HG03196 (cell line): ENCODE data around the gene FBN2.
"Not testable (repeated sequence)": the region's sequence is repeated elsewhere in the genome, so short reads cannot be mapped to it uniquely, and the experiment has no call there.

Experiments used
- ATAC-seq: cut with Tn5 transposase; IDR thresholded peaks from one replicate; pipeline ENCODE4 v1.9.1; 2021; ENCODE audit not compliant: unreplicated experiment

Gene FBN2

DNA sequence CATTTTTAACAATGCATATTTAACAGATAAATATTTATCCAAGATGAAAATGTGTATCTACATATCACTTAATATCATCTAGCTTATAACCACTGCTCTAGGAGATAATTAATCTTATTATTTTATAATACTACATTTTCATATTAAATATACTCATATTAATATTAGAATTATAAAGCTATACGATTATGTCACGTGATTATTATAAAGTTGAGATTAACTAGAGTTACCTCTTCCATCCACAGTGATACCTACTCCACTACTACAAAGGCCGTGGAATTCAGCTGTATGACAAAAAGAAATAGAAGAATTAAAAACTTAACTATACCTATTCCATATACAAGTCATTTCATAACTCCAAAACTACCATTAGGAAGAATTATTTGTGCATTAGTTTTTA lies 171.9 kb downstream of the FBN2 start:
- no peak for ATAC-seq

GRCh38 chr5:128362370-128362769 lies 175.7 kb downstream of the FBN2 start:
- no peak for ATAC-seq

DNA sequence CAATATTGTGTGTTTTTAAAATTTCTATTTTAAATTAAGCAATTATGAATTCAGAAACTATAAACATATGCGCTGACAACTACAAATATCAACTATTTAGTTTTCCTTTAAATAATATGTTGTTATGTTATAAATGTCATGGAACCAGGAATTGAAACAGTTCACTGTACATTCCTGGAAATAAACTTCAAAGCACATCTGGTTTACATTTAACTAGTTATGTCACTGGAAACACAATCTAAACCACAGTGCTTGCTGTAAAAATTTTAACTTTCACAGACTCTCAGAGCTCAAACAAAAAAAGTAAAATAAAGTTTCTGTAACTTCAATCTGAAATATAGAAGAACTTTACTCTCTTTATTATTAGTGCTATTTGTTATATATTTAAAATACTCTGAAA lies 179.2 kb downstream of the FBN2 start:
- no peak for ATAC-seq

DNA sequence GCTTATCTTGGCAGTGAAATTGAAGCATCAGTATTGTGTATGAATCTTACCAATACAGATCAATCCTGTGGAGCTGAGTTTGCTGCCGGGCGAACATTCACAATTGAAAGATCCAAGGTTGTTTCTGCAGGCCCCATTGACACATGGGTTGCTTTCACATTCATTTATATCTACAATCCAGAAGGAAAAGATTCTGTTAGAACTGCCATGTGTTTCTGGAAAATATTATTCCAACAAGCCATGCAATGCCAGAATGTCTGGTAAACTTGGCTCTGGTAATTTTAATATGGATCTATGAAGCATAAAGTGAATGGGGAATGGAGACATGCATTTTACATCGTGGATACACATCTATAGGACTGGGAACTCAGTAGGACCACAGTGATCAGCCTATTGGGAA lies 180.8 kb downstream of the FBN2 start:
- ATAC-seq = no peak

DNA sequence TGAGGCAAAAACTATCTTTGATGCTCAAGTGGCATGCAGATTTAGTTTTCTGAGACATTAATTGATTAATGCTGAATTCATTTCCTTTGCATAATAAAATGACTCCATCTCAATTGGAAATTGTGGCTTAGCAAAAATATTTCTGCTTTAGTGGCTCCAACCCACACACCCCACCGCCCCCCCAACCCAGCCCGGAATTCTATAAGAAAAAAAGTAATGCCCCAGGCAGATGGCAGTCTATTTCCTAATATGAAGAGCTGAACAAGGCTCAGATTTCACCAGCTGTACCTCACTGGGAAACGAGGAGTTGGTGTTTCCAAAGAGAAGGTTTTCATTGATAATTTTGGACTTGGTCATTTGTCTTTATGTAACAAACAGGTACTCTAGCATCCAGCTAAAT lies 182.1 kb downstream of the FBN2 start:
- no peak for ATAC-seq

- no peak for ATAC-seq
These were observed 184.5 kb downstream of the FBN2 start for GRCh38 chr5:128353441-128354107.

DNA sequence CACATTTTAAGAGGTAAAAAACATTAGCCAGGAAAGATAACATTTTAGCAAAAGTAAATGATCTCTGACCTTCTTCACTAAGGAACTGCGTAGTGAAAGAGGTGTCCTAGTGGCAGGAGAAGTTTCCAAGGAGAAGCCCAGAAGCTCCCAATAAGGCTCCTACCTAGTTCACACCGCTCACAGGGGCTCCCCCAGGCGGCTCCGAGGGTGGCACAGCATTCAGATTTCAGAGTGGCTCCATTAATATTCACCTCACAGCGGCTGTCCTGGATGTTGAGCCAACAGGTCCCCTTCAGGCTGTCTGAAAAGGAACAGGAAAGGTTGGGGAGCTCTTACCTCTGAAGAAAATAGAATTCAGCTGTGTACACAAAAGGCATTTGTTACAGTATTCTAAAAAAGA lies 187.3 kb downstream of the FBN2 start:
- ATAC-seq = no peak

DNA sequence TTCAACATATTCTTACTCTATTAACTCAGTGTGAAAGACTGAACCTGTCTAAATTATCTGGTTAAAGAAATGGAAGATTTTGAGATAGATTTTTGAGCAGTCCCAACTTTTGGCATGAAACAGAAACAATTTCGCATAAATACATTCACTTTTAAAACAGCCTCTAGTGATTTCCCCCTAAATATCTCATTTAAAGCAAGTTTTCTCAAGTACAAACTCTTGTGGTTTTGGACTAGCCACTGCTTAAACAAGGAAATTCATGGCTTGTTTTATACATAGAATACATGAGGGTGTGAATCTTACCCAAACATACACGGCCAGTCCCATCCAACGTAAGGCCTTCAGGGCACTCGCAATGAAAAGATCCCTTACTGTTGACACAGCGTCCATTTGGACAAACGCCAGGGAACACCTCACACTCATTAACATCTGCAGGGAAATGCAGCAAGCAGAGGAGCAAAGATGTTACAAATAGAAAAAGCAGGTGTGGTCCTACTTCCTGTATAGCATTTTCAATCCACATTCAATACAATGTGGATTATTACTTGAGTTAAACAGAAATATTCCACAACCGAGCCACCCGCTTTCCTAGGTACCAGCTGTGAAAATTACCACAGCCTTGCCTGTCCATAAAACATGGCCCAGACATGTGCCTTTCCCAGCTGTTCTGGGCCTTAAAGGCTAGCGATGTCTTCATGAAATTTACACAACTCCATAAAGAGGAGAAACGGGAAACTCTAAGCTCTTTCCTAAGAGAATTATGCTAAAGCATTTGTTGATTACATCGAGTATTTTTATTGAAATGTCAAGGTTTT lies 188.8 kb downstream of the FBN2 start:
- ATAC-seq = no peak

DNA sequence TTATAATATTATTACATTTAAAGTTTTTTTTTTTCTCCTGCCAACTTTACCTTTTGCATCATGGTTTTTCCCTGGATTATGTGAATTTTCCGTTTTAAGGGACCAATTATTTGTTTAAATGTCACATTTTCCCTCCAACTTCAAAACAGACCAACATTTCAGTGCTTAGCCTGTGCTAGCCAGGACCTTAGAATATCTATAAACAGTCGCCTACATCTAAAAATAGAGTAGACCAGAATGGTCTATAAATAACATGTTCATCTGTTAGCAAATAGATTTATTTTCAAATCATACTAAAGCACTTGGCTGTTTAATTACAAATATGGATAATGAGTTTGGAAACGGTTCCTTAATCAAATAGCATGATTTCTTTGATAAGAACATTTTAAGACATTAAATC lies 192.0 kb downstream of the FBN2 start:
- ATAC-seq = no peak

GRCh38 chr5:128345247-128345646 lies 192.8 kb downstream of the FBN2 start:
- ATAC-seq = no peak

GRCh38 chr5:128343168-128343567 lies 194.9 kb downstream of the FBN2 start:
- ATAC-seq = no peak

- no peak for ATAC-seq
These were observed 197.0 kb downstream of the FBN2 start for GRCh38 chr5:128341056-128341455.

- ATAC-seq = no peak
These were observed 197.4 kb downstream of the FBN2 start for GRCh38 chr5:128340648-128341047.

- no peak for ATAC-seq
These were observed 198.5 kb downstream of the FBN2 start for GRCh38 chr5:128339585-128339984.

DNA sequence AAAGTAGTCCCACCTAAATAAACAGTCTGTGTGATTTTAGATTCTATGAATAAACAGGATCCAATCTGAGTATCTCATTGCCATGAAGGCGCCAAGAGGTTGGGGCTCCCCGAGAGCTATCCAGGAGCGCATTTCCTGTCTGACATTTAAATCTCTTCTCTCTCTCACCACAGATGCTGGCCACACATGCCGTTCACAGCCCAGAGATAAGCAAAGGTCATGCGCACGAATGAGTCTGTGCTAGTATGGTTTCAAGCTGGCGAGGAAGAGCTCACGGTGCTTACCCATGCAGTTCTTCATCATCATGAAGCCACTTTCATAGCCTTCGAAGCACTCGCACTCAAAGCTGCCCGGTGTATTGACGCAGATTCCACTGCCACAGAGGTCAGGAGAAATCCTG lies 199.4 kb downstream of the FBN2 start:
- no peak for ATAC-seq

DNA sequence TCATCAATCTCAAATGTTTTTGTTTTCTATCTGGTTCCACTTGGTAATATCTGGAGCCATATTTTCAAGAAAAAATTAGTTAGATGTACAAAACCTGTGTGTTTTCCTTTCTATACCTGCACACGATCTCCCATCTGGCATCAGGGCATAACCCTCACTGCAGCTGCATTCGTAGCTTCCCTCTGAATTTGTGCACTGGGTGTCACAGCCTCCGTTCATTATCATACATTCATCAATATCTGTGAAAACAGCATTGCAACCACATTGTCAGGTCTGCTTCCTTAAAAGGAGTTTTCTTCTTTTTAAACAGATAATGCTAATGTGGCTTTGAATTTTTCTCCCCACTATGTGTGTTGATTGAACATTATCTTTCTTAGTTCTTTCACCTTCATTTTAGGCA lies 202.7 kb downstream of the FBN2 start:
- ATAC-seq = no peak

- ATAC-seq = no peak
These were observed 203.9 kb downstream of the FBN2 start for GRCh38 chr5:128334010-128334716.

DNA sequence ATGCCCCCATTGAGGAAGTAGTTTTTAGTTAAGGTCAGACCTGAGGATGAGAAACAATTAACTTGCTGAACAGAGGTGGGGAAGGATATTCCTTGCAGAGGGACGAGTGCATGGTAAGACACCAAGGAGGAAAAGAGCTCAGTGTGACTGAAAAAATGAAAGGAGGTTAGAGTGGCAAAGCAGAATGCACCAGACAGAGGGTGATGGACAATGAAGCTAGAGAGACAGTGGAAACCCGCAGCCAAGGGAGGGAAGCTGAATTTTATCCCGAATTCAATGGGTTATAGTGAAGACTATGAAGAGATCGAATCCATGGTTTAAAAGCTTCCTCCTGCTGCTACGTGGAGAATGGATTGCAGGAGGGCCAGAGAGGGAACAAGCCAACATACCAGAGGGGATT lies 206.8 kb downstream of the FBN2 start:
- ATAC-seq = no peak

DNA sequence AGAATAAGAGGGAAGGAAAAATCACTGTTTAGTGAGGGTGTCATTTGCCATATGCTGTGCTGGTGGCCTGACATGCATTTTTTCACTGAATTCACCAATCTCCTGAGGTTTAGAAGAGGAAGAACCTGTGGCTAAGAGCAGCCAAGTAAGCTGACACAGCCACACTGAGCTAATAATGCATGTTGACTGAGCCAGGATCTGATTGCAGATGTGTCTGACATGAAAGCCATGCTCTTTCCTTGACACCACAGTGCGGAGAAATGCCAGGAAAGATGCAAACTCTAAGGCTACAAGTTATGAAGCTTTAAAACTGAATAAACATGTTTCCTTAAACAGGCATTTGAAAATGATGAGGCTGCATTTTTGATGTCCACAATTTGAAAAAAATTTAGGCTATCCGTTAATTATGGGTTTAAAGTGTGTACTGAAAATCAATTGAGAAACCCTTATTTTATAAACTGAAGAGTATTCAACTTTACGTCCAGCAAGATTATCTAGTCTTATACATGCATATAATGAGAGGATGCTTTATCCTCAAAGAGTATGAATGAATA lies 208.6 kb downstream of the FBN2 start:
- ATAC-seq = no peak

- no peak for ATAC-seq
These were observed 209.6 kb downstream of the FBN2 start for GRCh38 chr5:128328446-128328845.

DNA sequence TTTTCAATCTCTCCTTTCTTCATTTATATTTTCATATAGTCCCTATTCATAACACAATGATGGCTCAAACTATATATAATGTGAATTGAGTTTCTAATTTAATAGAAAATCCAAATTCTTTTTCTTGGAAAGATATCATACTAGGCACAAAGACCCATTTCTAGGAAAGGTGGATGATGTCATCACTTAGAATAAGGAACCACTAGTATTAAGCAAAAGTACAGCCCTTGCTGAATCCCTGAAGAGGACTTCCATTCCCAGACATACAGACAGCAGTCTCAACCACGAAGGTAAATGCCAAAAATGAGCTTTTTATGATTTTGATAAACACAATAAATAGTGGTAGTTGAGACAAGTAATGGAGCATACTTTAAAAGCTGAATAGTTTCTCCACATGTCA lies 210.0 kb downstream of the FBN2 start:
- no peak for ATAC-seq

DNA sequence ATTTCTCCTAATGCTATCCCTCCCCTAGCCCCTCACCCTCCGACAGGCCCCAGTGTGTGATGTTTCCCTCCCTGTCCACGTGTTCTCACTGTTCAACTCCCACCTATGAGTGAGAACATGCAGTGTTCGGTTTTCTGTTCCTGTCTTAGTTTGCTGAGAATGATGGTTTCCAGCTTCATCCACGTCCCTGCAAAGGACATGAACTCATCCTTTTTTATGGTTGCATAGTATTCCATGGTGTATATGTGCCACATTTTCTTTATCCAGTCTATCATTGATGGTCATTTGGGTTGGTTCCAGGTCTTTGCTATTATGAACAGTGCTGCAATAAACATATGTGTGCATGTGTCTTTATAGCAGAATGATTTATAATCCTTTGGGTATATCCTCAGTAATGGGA lies 216.6 kb downstream of the FBN2 start:
- ATAC-seq = not testable (repeated sequence)
